GM23338 (cell line): ENCODE data around the gene SLC44A4.

Experiments used
- CREB1 ChIP-seq: fragments of 250-450 bp; sonication (Bioruptor Pico); IDR thresholded peaks from 2 replicates; pipeline ENCODE4 v1.5.0; 2020; ENCODE audit warnings: low read depth, mild to moderate bottlenecking, moderate library complexity
- CTCF ChIP-seq, 2 experiments: fragments of 200-600 bp in 1 of 2; sonication (generic) in 1 of 2; conservative IDR thresholded peaks; 2 replicates each; pipeline versions ENCODE4 v1.5.1 to v1.6.1; 2016 to 2017; ENCODE audit warnings: antibody characterized with exemption in 2 of 2, low read depth in 2 of 2, mild to moderate bottlenecking in 2 of 2, moderate library complexity in 1 of 2
- ETS1 ChIP-seq: IDR thresholded peaks from 2 replicates; pipeline ENCODE4 v1.6.1; 2016; ENCODE audit warnings: antibody characterized with exemption
- EZH2 ChIP-seq: fragments of 200-600 bp; sonication (generic); IDR thresholded peaks from one replicate; pipeline ENCODE4 v1.8.0; 2017; ENCODE audit warnings: antibody characterized with exemption, mild to moderate bottlenecking, low read depth; ENCODE audit not compliant: unreplicated experiment
- EZH2phosphoT487 ChIP-seq: fragments of 200-600 bp; sonication (generic); IDR thresholded peaks from one replicate; pipeline ENCODE4 v1.8.1; 2018; ENCODE audit warnings: antibody characterized with exemption; ENCODE audit not compliant: unreplicated experiment
- JUNB ChIP-seq: IDR thresholded peaks from one replicate; pipeline ENCODE4 v1.6.1; 2016; ENCODE audit warnings: antibody characterized with exemption; ENCODE audit not compliant: unreplicated experiment
- NANOG ChIP-seq: IDR thresholded peaks from 2 replicates; pipeline ENCODE4 v1.6.1; 2016; ENCODE audit warnings: antibody characterized with exemption, borderline replicate concordance
- POLR2AphosphoS5 ChIP-seq: IDR thresholded peaks from 2 replicates; pipeline ENCODE4 v1.6.1; 2016; ENCODE audit warnings: antibody characterized with exemption, low read depth
- REST ChIP-seq: IDR thresholded peaks from one replicate; pipeline ENCODE4 v1.6.1; 2018; ENCODE audit warnings: antibody characterized with exemption; ENCODE audit not compliant: unreplicated experiment
- ZNF114 ChIP-seq: fragments of 250-450 bp; sonication (Bioruptor Pico); IDR thresholded peaks from 2 replicates; pipeline ENCODE4 v1.5.0; 2020; ENCODE audit warnings: mild to moderate bottlenecking, moderate library complexity
- ZNF462 ChIP-seq: fragments of 250-450 bp; sonication (Bioruptor Pico); IDR thresholded peaks from 2 replicates; pipeline ENCODE4 v1.5.0; 2020; ENCODE audit warnings: mild to moderate bottlenecking, moderate library complexity

GRCh38 chr6:31844507-31844906, 34.3 kb downstream of the SLC44A4 start:
- no peak for TF ChIP-seq JUNB
- TF ChIP-seq CTCF (conservative IDR thresholded peaks at IDR 0.05; ENCODE audit: low read depth in 2 of 2): no peak
- no peak for TF ChIP-seq EZH2phosphoT487
- no peak for TF ChIP-seq POLR2AphosphoS5
- no peak for TF ChIP-seq EZH2
- no peak for TF ChIP-seq ETS1
- no peak for TF ChIP-seq REST
- no peak for TF ChIP-seq CREB1 (CRISPR knock-in tag)
- no peak for TF ChIP-seq ZNF462 (CRISPR knock-in tag)
- TF ChIP-seq ZNF114 (CRISPR knock-in tag): no peak
- no peak for TF ChIP-seq NANOG
